Transverse colon (tissue), 4 donors: Measurements from ENCODE around the gene PITX1.

Experiments
- POLR2A ChIP-seq: fragments of 450-650 bp; IDR thresholded peaks from one replicate; pipeline ENCODE4 v1.6.1; 2016; ENCODE audit warnings: antibody characterized with exemption, mild to moderate bottlenecking, moderate library complexity
- POLR2AphosphoS5 ChIP-seq, 3 donors: sonication (generic); formaldehyde crosslinking; IDR thresholded peaks; one replicate each; pipeline ENCODE4 v1.6.1; 2016; ENCODE audit warnings: antibody characterized with exemption in 3 of 3
- TF ChIP-seq, protein P1 (sequence below), 5 experiments: fragments of 200-600 bp in 3 of 5; fragments of 450-650 bp in 2 of 5; sonication (generic) in 3 of 5; IDR thresholded peaks; 1 replicate in 2 of 5; 2 replicates in 3 of 5; pipeline ENCODE4 v1.5.1; 2016 to 2017; ENCODE audit warnings: antibody characterized with exemption in 5 of 5, inconsistent platforms in 3 of 5, mild to moderate bottlenecking in 2 of 5, moderate library complexity in 1 of 5

DNA sequence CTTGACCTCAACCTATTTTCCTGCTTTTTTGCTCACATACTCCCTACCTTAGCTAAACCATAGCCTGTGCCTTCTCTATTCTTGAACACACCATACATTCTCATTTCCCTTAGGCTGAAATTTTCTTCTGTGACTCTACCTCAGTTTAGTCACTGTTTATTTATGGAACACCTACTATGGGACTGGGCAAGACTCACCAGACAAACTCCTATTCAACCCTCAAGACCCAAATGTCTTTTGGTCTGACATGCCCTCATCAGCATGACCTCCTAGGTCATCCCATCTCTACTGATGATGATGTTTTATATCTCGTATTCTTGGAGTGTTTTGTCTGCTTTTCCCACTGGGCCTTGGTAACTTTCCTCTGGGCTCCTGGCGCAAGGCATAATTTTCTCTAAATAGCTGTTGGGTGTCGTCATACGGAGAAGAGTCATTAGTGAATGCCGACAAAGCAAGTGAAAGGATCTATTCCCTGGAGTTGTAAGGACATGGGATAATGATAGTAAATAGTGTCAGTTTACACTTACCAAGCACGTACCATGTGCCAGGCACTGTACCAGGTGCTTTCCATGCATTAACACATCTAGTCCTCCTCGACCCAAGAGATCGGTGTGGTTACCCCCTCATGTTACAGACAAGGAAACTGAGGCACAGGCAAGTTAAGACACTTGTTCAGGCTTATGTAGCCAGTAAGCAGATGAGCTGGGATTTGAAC, 22.4 kb upstream of the PITX1 start:
- TF ChIP-seq, protein P1, sequence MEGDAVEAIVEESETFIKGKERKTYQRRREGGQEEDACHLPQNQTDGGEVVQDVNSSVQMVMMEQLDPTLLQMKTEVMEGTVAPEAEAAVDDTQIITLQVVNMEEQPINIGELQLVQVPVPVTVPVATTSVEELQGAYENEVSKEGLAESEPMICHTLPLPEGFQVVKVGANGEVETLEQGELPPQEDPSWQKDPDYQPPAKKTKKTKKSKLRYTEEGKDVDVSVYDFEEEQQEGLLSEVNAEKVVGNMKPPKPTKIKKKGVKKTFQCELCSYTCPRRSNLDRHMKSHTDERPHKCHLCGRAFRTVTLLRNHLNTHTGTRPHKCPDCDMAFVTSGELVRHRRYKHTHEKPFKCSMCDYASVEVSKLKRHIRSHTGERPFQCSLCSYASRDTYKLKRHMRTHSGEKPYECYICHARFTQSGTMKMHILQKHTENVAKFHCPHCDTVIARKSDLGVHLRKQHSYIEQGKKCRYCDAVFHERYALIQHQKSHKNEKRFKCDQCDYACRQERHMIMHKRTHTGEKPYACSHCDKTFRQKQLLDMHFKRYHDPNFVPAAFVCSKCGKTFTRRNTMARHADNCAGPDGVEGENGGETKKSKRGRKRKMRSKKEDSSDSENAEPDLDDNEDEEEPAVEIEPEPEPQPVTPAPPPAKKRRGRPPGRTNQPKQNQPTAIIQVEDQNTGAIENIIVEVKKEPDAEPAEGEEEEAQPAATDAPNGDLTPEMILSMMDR (IDR thresholded peaks at IDR 0.05): no peak
- no peak for TF ChIP-seq POLR2A
- no peak for TF ChIP-seq POLR2AphosphoS5 (IDR thresholded peaks at IDR 0.05)
